Activated CD4-positive, alpha-beta memory T cell treated with anti-CD3 and anti-CD28 coated beads, Interleukin-2, amount 10 ng/mL, durations not matched to agents 7 days and 5 days (primary cell): Measurements from ENCODE around the gene RNF214. TPM values are rescaled to one million over a fixed set of nuclear protein-coding genes. Genes with fewer than 3 reads are reported as not detected.

Source experiments
- CTCF ChIA-PET: fragments of 350-600 bp; sonication (Branson Sonifier 250); formaldehyde crosslinking; loops from one replicate; lab custom pipeline; 2021; ENCODE audit warnings: antibody characterized with exemption, inconsistent platforms; lab: Charles Lee
- POLR2A ChIA-PET: fragments of 350-600 bp; sonication (Branson Sonifier 250); formaldehyde crosslinking; loops from one replicate; lab custom pipeline; 2021; ENCODE audit warnings: antibody characterized with exemption; lab: Charles Lee
- DNase-seq: peaks from one replicate; pipeline ENCODE4 v3.0.0-alpha.2; 2020
- H3K27ac Mint-ChIP-seq: one replicate; pipeline ENCODE4 v1.8.0; 2021; ENCODE audit warnings: mild to moderate bottlenecking, mixed read lengths
- H3K27me3 Mint-ChIP-seq: one replicate; pipeline ENCODE4 v1.8.0; 2021; ENCODE audit warnings: mixed read lengths
- H3K36me3 Mint-ChIP-seq: one replicate; pipeline ENCODE4 v1.8.0; 2021; ENCODE audit warnings: low read depth, mixed read lengths
- H3K4me1 Mint-ChIP-seq: one replicate; pipeline ENCODE4 v1.8.0; 2021; ENCODE audit warnings: mixed read lengths
- H3K4me3 Mint-ChIP-seq: one replicate; pipeline ENCODE4 v1.8.0; 2021; ENCODE audit warnings: mild to moderate bottlenecking, mixed read lengths
- H3K9me3 Mint-ChIP-seq: one replicate; pipeline ENCODE4 v1.8.0; 2021; ENCODE audit warnings: mixed read lengths
- total RNA-seq, 2 experiments: library from RNA; stranded (reverse); gene quantifications; one replicate each; pipeline ENCODE4 v1.2.3, GENCODE V29; 2021

RNF214 gene
- total RNA-seq, 2 experiments from 2014 or later, result 23.1 to 23.6 TPM

- POLR2A ChIA-PET, result interaction anchor here (1.1 kb wide), 1 partner anchor 18 kb away, joined by 5 read pairs; no protein-coding TSS in a partner anchor
- DNase-seq, result no peak
- Mint-ChIP-seq H3K4me1 (peaks cover 6% of the 10 kb centered on the region), H3K9me3 (no peaks in the 10 kb centered on the region), H3K27me3 (no peaks in the 10 kb centered on the region), H3K4me3 (no peak overlapping the region), H3K36me3 (peaks cover 16% of the 10 kb centered on the region), H3K27ac (no peak overlapping the region)
- CTCF ChIA-PET, result no interaction called here
These were observed 40.6 kb upstream of the RNF214 start for GRCh38 chr11:117191680-117192400.

DNA sequence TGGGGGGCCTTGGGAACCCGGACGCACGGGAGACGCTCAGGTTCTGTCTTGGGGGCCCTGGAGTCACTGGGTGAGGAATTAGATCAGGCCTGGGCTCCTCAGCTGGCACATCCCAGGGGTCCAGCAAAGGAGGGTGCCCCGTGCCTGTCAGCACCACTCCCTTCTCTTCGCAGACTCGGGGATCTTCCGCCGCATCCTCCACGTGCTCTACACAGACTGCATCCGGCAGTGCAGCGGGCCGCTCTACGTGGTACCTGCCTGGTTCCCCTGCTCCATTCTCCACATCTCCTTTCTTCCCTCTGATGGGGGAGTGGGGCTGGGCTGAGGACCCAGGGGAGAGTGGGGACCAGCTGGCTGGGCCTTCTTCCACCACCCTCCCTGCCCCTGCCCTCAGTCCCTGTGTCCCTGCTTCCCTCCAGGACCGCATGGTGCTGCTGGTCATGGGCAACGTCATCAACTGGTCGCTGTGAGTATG is 40.0 kb upstream of the RNF214 start:
- peaks cover 16% of the 10 kb centered on the region for H3K36me3 Mint-ChIP-seq
- H3K9me3 Mint-ChIP-seq, result no peaks in the 10 kb centered on the region
- no peak overlapping the region for H3K4me3 Mint-ChIP-seq
- no peaks in the 10 kb centered on the region for H3K27me3 Mint-ChIP-seq
- no peak overlapping the region for H3K27ac Mint-ChIP-seq
- POLR2A ChIA-PET, result no interaction called here
- CTCF ChIA-PET, result interaction anchor here (0.7 to 1.0 kb wide), 2 partner anchors 12 to 30 kb away, joined by 3 read pairs; no protein-coding TSS in a partner anchor
- no peak for DNase-seq
- peaks cover 6% of the 10 kb centered on the region for H3K4me1 Mint-ChIP-seq

- Mint-ChIP-seq H3K9me3 (no peaks in the 10 kb centered on the region), H3K27ac (no peak overlapping the region), H3K27me3 (no peaks in the 10 kb centered on the region), H3K4me1 (peaks cover 6% of the 10 kb centered on the region), H3K4me3 (no peak overlapping the region), H3K36me3 (peaks cover 16% of the 10 kb centered on the region)
- DNase-seq, result no peak
- ChIA-PET CTCF (interaction anchor here (0.7 to 1.0 kb wide), 4 partner anchors 9 to 34 kb away, joined by 3 read pairs; no protein-coding TSS in a partner anchor), POLR2A (interaction anchor here (1.2 kb wide), 1 partner anchor 15 kb away, joined by 3 read pairs; the partner anchor contains the start of gene SIDT2)
These were observed 39.1 kb upstream of the RNF214 start for GRCh38 chr11:117193130-117194020.

- CTCF ChIA-PET, result interaction anchor here (0.6 to 0.8 kb wide), 3 partner anchors 10 to 33 kb away, joined by 3 read pairs; no protein-coding TSS in a partner anchor
- Mint-ChIP-seq H3K9me3 (no peaks in the 10 kb centered on the region), H3K27ac (no peak overlapping the region), H3K36me3 (peaks cover 13% of the 10 kb centered on the region), H3K27me3 (no peaks in the 10 kb centered on the region), H3K4me3 (no peak overlapping the region), H3K4me1 (peaks cover 6% of the 10 kb centered on the region)
- no peak for DNase-seq
- POLR2A ChIA-PET, result interaction anchor here (1.2 kb wide), 1 partner anchor 16 kb away, joined by 3 read pairs; the partner anchor contains the start of gene SIDT2
These were observed 38.2 kb upstream of the RNF214 start for GRCh38 chr11:117194267-117194666.

GRCh38 chr11:117195258-117195657 is 37.2 kb upstream of the RNF214 start:
- no peak for DNase-seq
- Mint-ChIP-seq H3K4me3 (no peak overlapping the region), H3K27ac (no peak overlapping the region), H3K9me3 (no peaks in the 10 kb centered on the region), H3K4me1 (peaks cover 6% of the 10 kb centered on the region), H3K36me3 (peaks cover 10% of the 10 kb centered on the region), H3K27me3 (no peaks in the 10 kb centered on the region)
- CTCF ChIA-PET, result interaction anchor here (1.7 kb wide), 1 partner anchor 31 kb away, joined by 5 read pairs; no protein-coding TSS in a partner anchor
- POLR2A ChIA-PET, result interaction anchor here (0.7 kb wide), 1 partner anchor 51 kb away, joined by 3 read pairs; the partner anchor contains the start of gene PAFAH1B2

GRCh38 chr11:117195761-117196160 is 36.7 kb upstream of the RNF214 start:
- Mint-ChIP-seq H3K27ac (no peak overlapping the region), H3K9me3 (no peaks in the 10 kb centered on the region), H3K4me1 (peaks cover 6% of the 10 kb centered on the region), H3K4me3 (no peak overlapping the region), H3K27me3 (no peaks in the 10 kb centered on the region), H3K36me3 (peaks cover 7% of the 10 kb centered on the region)
- no peak for DNase-seq
- POLR2A ChIA-PET, result interaction anchor here (0.7 kb wide), 1 partner anchor 51 kb away, joined by 3 read pairs; the partner anchor contains the start of gene PAFAH1B2
- CTCF ChIA-PET, result interaction anchor here (1.2 to 1.7 kb wide), 2 partner anchors 15 to 31 kb away, joined by 5 to 7 read pairs; no protein-coding TSS in a partner anchor

GRCh38 chr11:117197006-117197405 is 35.5 kb upstream of the RNF214 start:
- ChIA-PET POLR2A (no interaction called here), CTCF (interaction anchor here (1.7 kb wide), 1 partner anchor 30 kb away, joined by 5 read pairs; no protein-coding TSS in a partner anchor)
- H3K9me3 Mint-ChIP-seq, result no peaks in the 10 kb centered on the region
- H3K4me3 Mint-ChIP-seq, result no peak overlapping the region
- peaks cover 6% of the 10 kb centered on the region for H3K4me1 Mint-ChIP-seq
- DNase-seq, result no peak
- no peak overlapping the region for H3K27ac Mint-ChIP-seq
- H3K27me3 Mint-ChIP-seq, result no peaks in the 10 kb centered on the region
- H3K36me3 Mint-ChIP-seq, result peaks cover 2% of the 10 kb centered on the region

- no peak for DNase-seq
- Mint-ChIP-seq H3K36me3 (no peaks in the 10 kb centered on the region), H3K27ac (no peak overlapping the region), H3K4me3 (no peak overlapping the region), H3K9me3 (no peaks in the 10 kb centered on the region), H3K4me1 (peaks cover 6% of the 10 kb centered on the region), H3K27me3 (no peaks in the 10 kb centered on the region)
- ChIA-PET CTCF (no interaction called here), POLR2A (no interaction called here)
These were observed 34.7 kb upstream of the RNF214 start for GRCh38 chr11:117197516-117198456.

DNA sequence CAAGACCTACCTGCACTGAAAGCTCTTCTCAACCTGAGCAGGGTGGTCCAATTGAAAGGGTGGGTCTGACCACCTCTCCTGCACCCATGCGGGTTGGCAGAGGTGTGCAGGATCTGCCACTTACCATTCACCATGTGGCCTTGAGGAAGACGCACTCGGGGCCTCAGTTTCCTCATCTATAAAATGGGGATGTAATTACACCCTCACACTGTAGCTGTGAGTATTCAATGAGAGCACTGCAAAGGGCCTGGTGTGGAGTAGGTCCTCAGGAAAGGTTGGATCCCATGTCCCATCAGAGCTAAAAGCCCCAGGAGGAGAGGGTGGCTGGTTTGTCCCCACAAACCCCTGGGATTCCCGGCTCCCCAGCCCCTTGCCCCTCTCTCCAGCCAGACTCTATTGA is 33.9 kb upstream of the RNF214 start:
- CTCF ChIA-PET, result interaction anchor here (1.1 kb wide), 1 partner anchor 18 kb away, joined by 5 read pairs; no protein-coding TSS in a partner anchor
- H3K27ac Mint-ChIP-seq, result no peak overlapping the region
- H3K4me3 Mint-ChIP-seq, result no peak overlapping the region
- H3K4me1 Mint-ChIP-seq, result peaks cover 4% of the 10 kb centered on the region
- POLR2A ChIA-PET, result no interaction called here
- peaks cover 2% of the 10 kb centered on the region for H3K36me3 Mint-ChIP-seq
- no peaks in the 10 kb centered on the region for H3K27me3 Mint-ChIP-seq
- no peaks in the 10 kb centered on the region for H3K9me3 Mint-ChIP-seq
- DNase-seq, result no peak

GRCh38 chr11:117199053-117199915 is 33.2 kb upstream of the RNF214 start, which contains the start of gene TAGLN:
TSS of gene TAGLN (plus strand) at chr11:117199370. CDS start at chr11:117203014, 3,644 bp downstream.
- no peaks in the 10 kb centered on the region for H3K9me3 Mint-ChIP-seq
- H3K27me3 Mint-ChIP-seq, result no peaks in the 10 kb centered on the region
- peaks cover 4% of the 10 kb centered on the region for H3K4me1 Mint-ChIP-seq
- no peak within 1 kb of the TSS for H3K27ac Mint-ChIP-seq
- H3K4me3 Mint-ChIP-seq, result no peak within 1 kb of the TSS
- ChIA-PET POLR2A (no interaction called here), CTCF (interaction anchor here (1.1 kb wide), 1 partner anchor 18 kb away, joined by 5 read pairs; no protein-coding TSS in a partner anchor)
- H3K36me3 Mint-ChIP-seq, result peaks cover 7% of the 10 kb centered on the region
- DNase-seq, result no peak
